ENCODE measurements around the gene TRMT61A.

TRMT61A gene

GRCh38 chr14:103569408-103569807, 40.4 kb downstream of the TRMT61A start:
- no peak for DNase-seq

GRCh38 chr14:103574104-103574503, 45.1 kb downstream of the TRMT61A start:
- no peak for DNase-seq

GRCh38 chr14:103574707-103575285, 45.8 kb downstream of the TRMT61A start:
- DNase-seq: no peak

- no peak for DNase-seq
These were observed 47.5 kb downstream of the TRMT61A start for GRCh38 chr14:103576371-103577024.

- DNase-seq: no peak
These were observed 49.5 kb downstream of the TRMT61A start for GRCh38 chr14:103578401-103579075.

- no peak for DNase-seq
These were observed 52.2 kb downstream of the TRMT61A start for GRCh38 chr14:103581206-103581605.

GRCh38 chr14:103581954-103582703, 53.1 kb downstream of the TRMT61A start:
- no peak for DNase-seq

GRCh38 chr14:103584326-103584915, 55.4 kb downstream of the TRMT61A start:
- no peak for DNase-seq
